ENCODE results near the gene R3HDML. TPM values are rescaled to one million over a fixed set of nuclear protein-coding genes. Genes with fewer than 3 reads are reported as not detected.

R3HDML gene
- total and polyA plus RNA-seq, 2 of the 13 experiments (the other 11 are each of a cell fraction or from before 2014, with no cell fraction given), result not detected

DNA sequence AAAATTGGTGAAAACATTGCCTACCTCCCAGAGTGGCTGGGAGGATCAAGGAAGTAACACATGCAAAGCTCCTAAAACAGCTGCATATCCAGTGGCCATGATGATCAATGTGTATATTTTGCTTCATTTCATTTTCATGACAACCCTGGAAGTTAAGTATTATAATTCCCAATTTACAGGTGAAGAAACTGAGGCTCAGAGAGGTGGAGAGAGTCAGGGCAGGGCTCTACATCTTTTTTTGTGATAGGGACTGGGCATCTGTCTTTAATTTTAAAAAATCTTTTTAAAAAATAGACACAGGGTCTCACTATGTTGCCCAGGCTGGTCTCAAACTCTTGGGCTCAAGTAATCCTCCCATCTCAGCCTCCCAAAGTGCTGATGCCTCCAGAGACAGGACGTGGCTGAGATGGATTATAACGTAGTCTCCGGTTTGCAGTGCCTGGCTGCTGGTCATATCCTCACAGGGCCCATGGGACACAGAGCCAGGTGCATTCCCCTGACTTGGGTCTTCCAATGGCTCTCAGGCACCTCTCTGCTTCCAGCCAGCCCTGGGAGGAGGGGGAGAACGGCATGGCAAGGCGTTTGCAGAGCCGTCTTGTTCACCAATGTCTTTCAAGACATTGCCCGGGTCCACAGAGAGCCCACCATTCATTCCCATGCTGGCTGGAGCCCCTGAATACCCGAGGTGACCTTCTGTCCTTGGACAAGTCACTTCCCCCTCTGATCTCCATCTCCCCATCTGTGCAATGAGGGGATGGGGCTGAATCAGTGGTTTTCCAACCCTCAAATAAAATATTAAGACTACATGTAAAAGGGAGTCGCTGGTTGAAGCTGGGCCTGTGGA lies 57.0 kb downstream of the R3HDML start (continued):
- TF ChIP-seq, protein P1, sequence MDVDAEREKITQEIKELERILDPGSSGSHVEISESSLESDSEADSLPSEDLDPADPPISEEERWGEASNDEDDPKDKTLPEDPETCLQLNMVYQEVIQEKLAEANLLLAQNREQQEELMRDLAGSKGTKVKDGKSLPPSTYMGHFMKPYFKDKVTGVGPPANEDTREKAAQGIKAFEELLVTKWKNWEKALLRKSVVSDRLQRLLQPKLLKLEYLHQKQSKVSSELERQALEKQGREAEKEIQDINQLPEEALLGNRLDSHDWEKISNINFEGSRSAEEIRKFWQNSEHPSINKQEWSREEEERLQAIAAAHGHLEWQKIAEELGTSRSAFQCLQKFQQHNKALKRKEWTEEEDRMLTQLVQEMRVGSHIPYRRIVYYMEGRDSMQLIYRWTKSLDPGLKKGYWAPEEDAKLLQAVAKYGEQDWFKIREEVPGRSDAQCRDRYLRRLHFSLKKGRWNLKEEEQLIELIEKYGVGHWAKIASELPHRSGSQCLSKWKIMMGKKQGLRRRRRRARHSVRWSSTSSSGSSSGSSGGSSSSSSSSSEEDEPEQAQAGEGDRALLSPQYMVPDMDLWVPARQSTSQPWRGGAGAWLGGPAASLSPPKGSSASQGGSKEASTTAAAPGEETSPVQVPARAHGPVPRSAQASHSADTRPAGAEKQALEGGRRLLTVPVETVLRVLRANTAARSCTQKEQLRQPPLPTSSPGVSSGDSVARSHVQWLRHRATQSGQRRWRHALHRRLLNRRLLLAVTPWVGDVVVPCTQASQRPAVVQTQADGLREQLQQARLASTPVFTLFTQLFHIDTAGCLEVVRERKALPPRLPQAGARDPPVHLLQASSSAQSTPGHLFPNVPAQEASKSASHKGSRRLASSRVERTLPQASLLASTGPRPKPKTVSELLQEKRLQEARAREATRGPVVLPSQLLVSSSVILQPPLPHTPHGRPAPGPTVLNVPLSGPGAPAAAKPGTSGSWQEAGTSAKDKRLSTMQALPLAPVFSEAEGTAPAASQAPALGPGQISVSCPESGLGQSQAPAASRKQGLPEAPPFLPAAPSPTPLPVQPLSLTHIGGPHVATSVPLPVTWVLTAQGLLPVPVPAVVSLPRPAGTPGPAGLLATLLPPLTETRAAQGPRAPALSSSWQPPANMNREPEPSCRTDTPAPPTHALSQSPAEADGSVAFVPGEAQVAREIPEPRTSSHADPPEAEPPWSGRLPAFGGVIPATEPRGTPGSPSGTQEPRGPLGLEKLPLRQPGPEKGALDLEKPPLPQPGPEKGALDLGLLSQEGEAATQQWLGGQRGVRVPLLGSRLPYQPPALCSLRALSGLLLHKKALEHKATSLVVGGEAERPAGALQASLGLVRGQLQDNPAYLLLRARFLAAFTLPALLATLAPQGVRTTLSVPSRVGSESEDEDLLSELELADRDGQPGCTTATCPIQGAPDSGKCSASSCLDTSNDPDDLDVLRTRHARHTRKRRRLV (CRISPR knock-in tag; IDR thresholded peaks at IDR 0.05), result 0 out of 2 replicates have a peak, but pooled peaks have one; percentile 23
- TF ChIP-seq MIER2 (CRISPR knock-in tag; IDR thresholded peaks at IDR 0.05) (no peak), STAT5B (CRISPR knock-in tag; IDR thresholded peaks at IDR 0.05) (no peak), MED13 (CRISPR knock-in tag; IDR thresholded peaks at IDR 0.05) (no peak), PRDM15 (CRISPR knock-in tag; IDR thresholded peaks at IDR 0.05) (no peak), ZBTB26 (CRISPR knock-in tag; IDR thresholded peaks at IDR 0.05; ENCODE audit: borderline replicate concordance) (no peak), TARDBP (CRISPR knock-in tag; IDR thresholded peaks at IDR 0.05) (peak; percentile 14; the same call in 1 of the 2 replicates), FOXM1 (CRISPR knock-in tag; IDR thresholded peaks at IDR 0.05) (no peak), MED8 (CRISPR knock-in tag; IDR thresholded peaks at IDR 0.05; ENCODE audit: insufficient replicate concordance) (no peak), MYNN (CRISPR knock-in tag; IDR thresholded peaks at IDR 0.05; ENCODE audit: low read depth) (no peak; the same call in 1 of the 2 replicates), ATF1 (CRISPR knock-in tag; IDR thresholded peaks at IDR 0.05) (no peak), ZBED4 (CRISPR knock-in tag; IDR thresholded peaks at IDR 0.05; ENCODE audit: borderline replicate concordance) (no peak), CBX5 (CRISPR knock-in tag; IDR thresholded peaks at IDR 0.05; ENCODE audit: borderline replicate concordance) (no peak)
- TF ChIP-seq, protein P2, sequence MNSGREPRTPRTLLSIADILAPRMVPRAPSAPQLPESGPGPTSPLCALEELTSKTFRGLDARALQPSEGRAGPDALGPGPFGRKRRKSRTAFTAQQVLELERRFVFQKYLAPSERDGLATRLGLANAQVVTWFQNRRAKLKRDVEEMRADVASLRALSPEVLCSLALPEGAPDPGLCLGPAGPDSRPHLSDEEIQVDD (CRISPR knock-in tag; IDR thresholded peaks at IDR 0.05; ENCODE audit: borderline replicate concordance), result no peak

Data from HepG2 (cell line).